ENCODE results near the gene RPS18.

Gene RPS18

DNA sequence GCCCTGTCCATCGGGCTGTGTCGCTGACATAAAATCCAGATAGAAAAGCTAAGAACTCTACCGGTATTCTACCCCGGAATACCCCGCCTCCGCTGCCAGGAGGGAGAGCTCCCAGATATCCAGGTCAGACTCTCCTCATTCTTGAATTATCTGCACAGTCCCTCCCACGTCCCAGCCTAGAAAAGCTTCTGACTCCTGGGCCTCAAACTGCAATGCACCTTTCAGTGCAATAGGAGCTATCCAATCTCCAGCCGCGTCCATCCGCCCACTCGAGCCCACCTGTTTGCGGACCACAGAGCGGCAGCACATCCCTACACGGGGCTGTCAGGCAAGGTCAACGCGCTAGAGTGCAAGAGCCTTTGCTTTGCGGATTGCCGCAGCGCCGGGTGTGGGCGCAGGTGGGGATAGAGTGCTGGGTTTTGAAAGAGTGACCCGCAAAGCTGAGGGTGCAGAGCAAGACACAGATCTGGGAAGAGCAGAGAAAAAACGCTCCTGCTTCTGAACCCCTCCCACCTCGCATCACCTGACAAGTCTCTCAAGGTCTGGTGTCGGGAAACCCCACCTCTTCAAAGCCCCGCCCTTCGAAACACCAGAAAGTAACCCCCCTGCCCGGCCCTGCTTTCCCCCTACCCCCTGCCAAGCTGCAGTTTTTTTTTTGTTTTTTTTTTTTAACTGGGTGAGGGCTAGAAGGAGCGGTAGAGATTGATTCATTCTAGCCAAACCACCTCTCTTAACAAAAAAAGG is 40.7 kb downstream of the RPS18 start:
- Histone ChIP-seq H3K4me3 (ENCODE audit: low read depth in 1 of 2, low read length in 2 of 2) (peak overlapping the region; percentile 87 to 99), H3K27me3 (ENCODE audit: control insufficient read depth in 1 of 2, insufficient read depth in 2 of 2, low read length in 2 of 2) (no peaks in the 10 kb centered on the region), H3K4me1 (ENCODE audit: insufficient read depth, low read length) (peaks cover 29% of the 10 kb centered on the region)

GRCh38 chr6:33313105-33313708 is 41.3 kb downstream of the RPS18 start:
- H3K9ac ChIP-seq (ENCODE audit: low read length), result peak overlapping the region; percentile 76
- H3K4me3 ChIP-seq (ENCODE audit: low read depth in 1 of 2, low read length in 2 of 2), result peak overlapping the region; percentile 87 to 99
- H3K27me3 ChIP-seq (ENCODE audit: control insufficient read depth in 1 of 2, insufficient read depth in 2 of 2, low read length in 2 of 2), result no peaks in the 10 kb centered on the region
- no peaks in the 10 kb centered on the region for H3K9me3 ChIP-seq (ENCODE audit: low read length)
- peaks cover 30% of the 10 kb centered on the region for H3K4me1 ChIP-seq (ENCODE audit: insufficient read depth, low read length)
- peak overlapping the region; percentile 94 for H3K27ac ChIP-seq (ENCODE audit: low read depth, low read length)
- H3K36me3 ChIP-seq (ENCODE audit: insufficient read depth, low read length), result peaks cover 9% of the 10 kb centered on the region

More for the DNA sequence above, 40.7 kb downstream of the RPS18 start:
- no peaks in the 10 kb centered on the region for H3K9me3 ChIP-seq (ENCODE audit: low read length)
- H3K27ac ChIP-seq (ENCODE audit: low read depth, low read length), result peak overlapping the region; percentile 94
- H3K36me3 ChIP-seq (ENCODE audit: insufficient read depth, low read length), result peaks cover 9% of the 10 kb centered on the region
- peak overlapping the region; percentile 76 for H3K9ac ChIP-seq (ENCODE audit: low read length)

- Histone ChIP-seq H3K9me3 (ENCODE audit: low read length) (no peaks in the 10 kb centered on the region), H3K27ac (ENCODE audit: low read depth, low read length) (peak within 1 kb of the TSS; percentile 94), H3K9ac (ENCODE audit: low read length) (peak within 1 kb of the TSS; percentile 76), H3K27me3 (ENCODE audit: control insufficient read depth in 1 of 2, insufficient read depth in 2 of 2, low read length in 2 of 2) (no peaks in the 10 kb centered on the region), H3K4me1 (ENCODE audit: insufficient read depth, low read length) (peaks cover 36% of the 10 kb centered on the region), H3K36me3 (ENCODE audit: insufficient read depth, low read length) (peaks cover 13% of the 10 kb centered on the region), H3K4me3 (ENCODE audit: low read depth in 1 of 2, low read length in 2 of 2) (peak within 1 kb of the TSS; percentile 87 to 99)
Observed at GRCh38 chr6:33313709-33314514, 42.0 kb downstream of the RPS18 start, which contains the start of gene TAPBP. Gene TAPBP, minus strand, starts transcription at chr6:33314078. Its CDS starts 37 bp downstream, at chr6:33314041.

DNA sequence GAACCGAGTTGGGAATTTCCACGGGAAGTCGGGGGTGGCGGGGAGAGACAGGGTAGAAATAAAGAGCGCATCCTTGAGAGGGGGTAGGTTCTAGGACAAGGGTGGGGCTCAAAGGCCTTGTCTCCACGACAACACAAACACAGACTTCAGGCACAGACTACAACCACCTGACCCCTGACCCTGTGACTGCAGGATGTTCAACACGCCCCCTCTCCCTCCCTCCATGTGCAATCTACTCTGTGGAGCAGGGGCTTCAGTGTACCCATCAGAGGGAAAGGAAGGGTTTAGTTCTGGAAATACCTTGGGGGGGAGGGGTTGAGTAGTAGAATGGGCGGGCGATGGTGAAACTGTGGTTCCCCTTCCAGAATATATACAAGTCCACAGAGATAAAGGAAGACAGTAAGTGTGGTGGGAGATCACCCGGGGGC is 42.7 kb downstream of the RPS18 start:
- H3K36me3 ChIP-seq (ENCODE audit: insufficient read depth, low read length), result peaks cover 20% of the 10 kb centered on the region
- H3K27me3 ChIP-seq (ENCODE audit: control insufficient read depth in 1 of 2, insufficient read depth in 2 of 2, low read length in 2 of 2), result no peaks in the 10 kb centered on the region
- H3K4me3 ChIP-seq (ENCODE audit: low read depth in 1 of 2, low read length in 2 of 2), result peak overlapping the region; percentile 87 to 99
- no peaks in the 10 kb centered on the region for H3K9me3 ChIP-seq (ENCODE audit: low read length)
- peak overlapping the region; percentile 76 for H3K9ac ChIP-seq (ENCODE audit: low read length)
- H3K4me1 ChIP-seq (ENCODE audit: insufficient read depth, low read length), result peaks cover 40% of the 10 kb centered on the region
- H3K27ac ChIP-seq (ENCODE audit: low read depth, low read length), result peak overlapping the region; percentile 94

DNA sequence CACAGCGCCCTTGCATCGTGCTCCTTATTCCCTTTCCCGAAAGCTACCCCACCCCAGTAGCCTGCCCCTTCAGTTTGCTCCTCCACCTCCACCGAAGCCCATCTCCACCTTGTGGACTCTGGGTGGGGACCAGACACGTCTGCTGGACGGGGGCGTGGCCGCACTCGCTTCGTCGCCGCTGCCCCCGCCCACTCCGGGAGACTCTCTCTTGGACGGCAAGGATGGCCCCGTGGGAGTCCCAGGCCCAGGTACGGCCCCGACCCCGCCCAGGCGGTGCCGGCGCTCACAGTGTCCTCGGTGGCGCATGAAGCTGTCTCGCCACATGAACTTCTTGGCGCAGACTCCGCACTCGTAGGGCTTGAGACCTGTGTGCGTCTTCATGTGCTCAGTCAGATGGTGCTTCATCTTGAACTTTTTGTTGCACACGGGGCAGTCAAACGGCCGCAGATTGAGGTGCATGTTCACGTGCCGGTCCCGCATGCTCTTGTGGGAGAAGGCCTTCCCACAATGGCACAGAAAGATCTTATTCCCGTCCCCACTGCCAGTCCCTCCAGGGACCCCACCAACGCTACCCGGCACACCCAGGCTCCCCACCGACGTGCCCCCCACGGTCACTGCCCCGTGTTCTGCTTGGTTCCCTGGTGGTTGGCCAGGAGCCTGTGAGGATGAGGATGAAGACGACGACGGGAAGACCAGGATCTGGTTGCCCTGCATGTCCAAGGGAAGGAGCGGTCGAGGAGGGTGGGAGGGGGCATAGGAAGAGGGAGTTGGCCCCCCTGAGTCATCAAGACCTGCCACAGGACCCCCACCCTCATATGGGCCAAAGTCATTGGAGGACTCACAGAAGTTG is 43.3 kb downstream of the RPS18 start:
- Histone ChIP-seq H3K27me3 (ENCODE audit: control insufficient read depth in 1 of 2, insufficient read depth in 2 of 2, low read length in 2 of 2) (no peaks in the 10 kb centered on the region), H3K9ac (ENCODE audit: low read length) (no peak overlapping the region), H3K36me3 (ENCODE audit: insufficient read depth, low read length) (peaks cover 26% of the 10 kb centered on the region), H3K4me3 (ENCODE audit: low read depth in 1 of 2, low read length in 2 of 2) (peak overlapping the region in 1 of 2 donors; percentile 87), H3K9me3 (ENCODE audit: low read length) (no peaks in the 10 kb centered on the region), H3K27ac (ENCODE audit: low read depth, low read length) (peak overlapping the region; percentile 94), H3K4me1 (ENCODE audit: insufficient read depth, low read length) (peaks cover 40% of the 10 kb centered on the region)

DNA sequence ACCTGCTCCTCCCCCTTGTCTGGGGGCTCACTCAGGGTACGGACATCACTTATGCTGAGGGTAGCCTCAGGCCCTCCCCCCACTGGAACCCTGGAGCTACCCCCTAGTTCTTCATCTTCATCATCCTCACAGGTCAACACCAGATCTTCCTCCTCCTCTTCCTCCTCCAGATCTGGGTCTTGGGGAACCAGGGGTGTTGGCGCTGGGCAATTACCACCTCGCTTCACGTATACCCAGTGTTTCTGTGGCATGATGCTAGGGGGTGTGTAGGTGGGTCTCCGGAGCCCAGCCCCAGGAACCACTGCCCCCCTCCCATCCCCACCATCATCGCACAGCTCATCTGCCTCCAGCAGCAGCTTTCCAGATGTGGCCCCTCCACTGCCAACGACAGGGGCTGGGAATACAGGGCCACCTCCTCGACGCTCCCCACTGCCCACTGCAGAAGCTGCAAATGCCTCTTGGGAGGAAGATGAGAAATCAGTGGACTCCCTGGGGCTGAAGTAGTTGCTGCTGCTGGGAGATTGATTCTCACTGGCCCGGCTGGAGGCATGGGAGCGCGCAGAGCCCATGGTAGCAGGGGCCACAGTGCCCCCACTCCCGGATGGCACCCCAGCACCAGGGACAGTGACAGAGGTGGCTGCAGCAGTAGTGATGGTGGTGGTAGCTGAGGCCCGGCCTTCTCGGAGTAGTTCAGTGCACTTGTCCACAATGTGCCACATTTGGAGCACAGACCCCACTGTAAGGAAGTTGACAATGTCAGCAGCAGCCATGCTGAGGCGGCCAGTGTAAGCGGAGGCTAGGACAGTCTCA is 44.1 kb downstream of the RPS18 start:
- Histone ChIP-seq H3K9ac (ENCODE audit: low read length) (no peak overlapping the region), H3K27me3 (ENCODE audit: control insufficient read depth in 1 of 2, insufficient read depth in 2 of 2, low read length in 2 of 2) (no peaks in the 10 kb centered on the region), H3K4me1 (ENCODE audit: insufficient read depth, low read length) (peaks cover 48% of the 10 kb centered on the region), H3K4me3 (ENCODE audit: low read depth in 1 of 2, low read length in 2 of 2) (no peak overlapping the region), H3K27ac (ENCODE audit: low read depth, low read length) (no peak overlapping the region), H3K36me3 (ENCODE audit: insufficient read depth, low read length) (peaks cover 34% of the 10 kb centered on the region), H3K9me3 (ENCODE audit: low read length) (no peaks in the 10 kb centered on the region)

DNA sequence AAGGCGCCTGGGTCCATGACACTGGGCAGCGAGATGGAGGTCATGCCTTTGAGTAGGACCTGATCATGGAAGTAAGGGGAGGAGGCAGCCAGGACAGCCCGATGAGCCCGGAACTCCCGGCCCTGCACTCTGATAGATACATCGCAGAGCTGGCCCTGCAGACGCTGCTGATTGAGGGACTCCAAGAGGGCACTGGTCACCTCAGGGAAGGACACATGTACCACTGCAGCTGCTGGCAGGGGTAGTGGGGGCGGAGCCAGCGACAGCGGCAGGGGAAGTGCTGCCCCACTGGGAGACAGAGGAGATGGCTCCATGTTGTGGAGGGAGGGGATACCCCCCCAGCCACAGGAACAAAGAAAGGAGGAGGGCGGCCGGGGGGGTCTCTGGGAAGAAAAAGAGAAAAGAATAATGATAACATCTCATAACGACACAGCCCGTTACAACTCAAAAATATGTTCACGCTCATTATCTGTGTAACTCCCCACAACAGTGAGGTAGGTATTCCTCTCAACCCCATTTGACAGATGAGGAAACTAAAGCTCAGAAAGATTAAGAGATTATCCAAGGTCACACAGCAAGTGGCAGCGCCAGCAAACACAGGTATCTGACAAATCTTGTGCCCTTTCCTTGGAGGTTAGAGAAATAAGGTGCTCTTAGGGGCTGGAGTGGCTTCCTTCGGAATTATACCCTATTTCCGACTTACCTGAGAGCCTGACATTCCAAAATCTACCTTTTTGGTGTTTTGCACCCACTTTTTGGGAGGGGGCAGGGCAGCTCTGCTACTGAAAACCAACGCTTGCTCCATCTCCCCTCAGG is 44.9 kb downstream of the RPS18 start:
- H3K27me3 ChIP-seq (ENCODE audit: control insufficient read depth in 1 of 2, insufficient read depth in 2 of 2, low read length in 2 of 2), result no peaks in the 10 kb centered on the region
- peak overlapping the region; percentile 25 for H3K27ac ChIP-seq (ENCODE audit: low read depth, low read length)
- H3K4me1 ChIP-seq (ENCODE audit: insufficient read depth, low read length), result peaks cover 53% of the 10 kb centered on the region
- no peaks in the 10 kb centered on the region for H3K9me3 ChIP-seq (ENCODE audit: low read length)
- peak overlapping the region in 1 of 2 donors; percentile 15 for H3K4me3 ChIP-seq (ENCODE audit: low read depth in 1 of 2, low read length in 2 of 2)
- H3K9ac ChIP-seq (ENCODE audit: low read length), result no peak overlapping the region
- peaks cover 36% of the 10 kb centered on the region for H3K36me3 ChIP-seq (ENCODE audit: insufficient read depth, low read length)

DNA sequence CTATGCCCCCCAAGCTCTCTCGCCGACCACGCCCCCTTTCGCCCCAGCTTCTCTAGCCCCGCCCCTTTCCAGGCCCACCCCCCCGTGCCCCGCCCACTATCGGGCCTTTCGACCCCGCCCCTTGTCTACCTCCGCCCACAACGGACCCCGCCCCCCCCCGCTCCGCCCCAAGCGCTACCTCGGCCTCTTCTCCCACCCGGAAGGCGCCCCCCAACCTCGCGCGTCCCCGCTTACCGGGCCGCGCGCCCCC is 45.5 kb downstream of the RPS18 start:
- peak overlapping the region in 1 of 2 donors; percentile 15 for H3K4me3 ChIP-seq (ENCODE audit: low read depth in 1 of 2, low read length in 2 of 2)
- no peaks in the 10 kb centered on the region for H3K9me3 ChIP-seq (ENCODE audit: low read length)
- no peak overlapping the region for H3K9ac ChIP-seq (ENCODE audit: low read length)
- H3K27me3 ChIP-seq (ENCODE audit: control insufficient read depth in 1 of 2, insufficient read depth in 2 of 2, low read length in 2 of 2), result no peaks in the 10 kb centered on the region
- H3K36me3 ChIP-seq (ENCODE audit: insufficient read depth, low read length), result peaks cover 36% of the 10 kb centered on the region
- H3K27ac ChIP-seq (ENCODE audit: low read depth, low read length), result peak overlapping the region; percentile 86
- peaks cover 53% of the 10 kb centered on the region for H3K4me1 ChIP-seq (ENCODE audit: insufficient read depth, low read length)

DNA sequence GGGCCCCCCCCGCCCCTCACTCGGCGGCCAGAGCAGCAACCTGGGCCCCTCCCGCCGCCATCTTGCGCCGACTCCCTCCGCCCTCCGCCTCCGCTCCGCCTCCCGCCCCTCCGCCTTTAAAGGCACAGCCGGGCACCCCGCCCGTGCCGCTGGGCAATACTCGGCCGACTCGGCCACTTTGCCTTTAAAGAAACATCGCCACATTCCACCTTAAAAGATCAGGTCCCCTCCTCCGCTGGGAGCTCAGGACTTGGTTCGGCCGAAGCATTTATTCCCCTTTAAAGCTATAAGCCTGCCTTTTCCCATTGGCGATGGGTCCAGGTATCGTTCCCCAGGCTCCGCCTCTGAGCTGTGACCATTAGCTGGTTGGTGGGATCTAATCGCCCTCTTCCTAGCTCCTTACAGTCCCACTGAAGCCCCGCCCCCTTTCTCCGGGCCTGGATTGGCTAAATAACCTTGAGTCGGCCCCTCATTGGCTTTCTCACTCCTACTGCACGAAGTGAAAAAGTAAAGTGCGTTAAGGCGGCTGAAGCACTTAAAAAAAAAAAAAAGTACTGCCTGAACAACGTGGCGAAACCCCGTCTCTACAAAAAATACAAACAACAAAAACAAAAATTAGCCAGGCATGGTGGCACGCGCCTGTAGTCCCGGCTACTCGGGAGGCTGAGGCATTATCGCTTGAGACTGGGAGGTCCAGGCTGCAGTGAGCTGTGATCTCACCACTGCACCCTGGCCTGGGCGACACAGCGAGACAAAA is 46.0 kb downstream of the RPS18 start, which contains the start of gene ZBTB22:
ZBTB22 (minus strand) TSS at position 76 of the 757 bp plus-strand sequence. CDS start 828 bp downstream, outside the sequence.
- Histone ChIP-seq H3K9ac (ENCODE audit: low read length) (peak within 1 kb of the TSS; percentile 50), H3K27ac (ENCODE audit: low read depth, low read length) (peak within 1 kb of the TSS; percentile 86), H3K27me3 (ENCODE audit: control insufficient read depth in 1 of 2, insufficient read depth in 2 of 2, low read length in 2 of 2) (no peaks in the 10 kb centered on the region), H3K9me3 (ENCODE audit: low read length) (no peaks in the 10 kb centered on the region), H3K4me3 (ENCODE audit: low read depth in 1 of 2, low read length in 2 of 2) (peak within 1 kb of the TSS; percentile 49 to 74), H3K4me1 (ENCODE audit: insufficient read depth, low read length) (peaks cover 51% of the 10 kb centered on the region), H3K36me3 (ENCODE audit: insufficient read depth, low read length) (peaks cover 36% of the 10 kb centered on the region)
